K562 treated with DMSO at 1 percent for 24 hours (cell line): Measurements from ENCODE around the gene SLC47A1. TPM values are rescaled to one million over a fixed set of nuclear protein-coding genes. Genes with fewer than 3 reads are reported as not detected.

Experiments used
- total RNA-seq: library from RNA; unstranded; fragments of 300-600 nt; gene quantifications from 2 replicates; pipeline ENCODE4 v1.2.3, GENCODE V29; 2022; ENCODE audit warnings: low read depth; ENCODE audit not compliant: insufficient read depth

Gene SLC47A1, protein sequence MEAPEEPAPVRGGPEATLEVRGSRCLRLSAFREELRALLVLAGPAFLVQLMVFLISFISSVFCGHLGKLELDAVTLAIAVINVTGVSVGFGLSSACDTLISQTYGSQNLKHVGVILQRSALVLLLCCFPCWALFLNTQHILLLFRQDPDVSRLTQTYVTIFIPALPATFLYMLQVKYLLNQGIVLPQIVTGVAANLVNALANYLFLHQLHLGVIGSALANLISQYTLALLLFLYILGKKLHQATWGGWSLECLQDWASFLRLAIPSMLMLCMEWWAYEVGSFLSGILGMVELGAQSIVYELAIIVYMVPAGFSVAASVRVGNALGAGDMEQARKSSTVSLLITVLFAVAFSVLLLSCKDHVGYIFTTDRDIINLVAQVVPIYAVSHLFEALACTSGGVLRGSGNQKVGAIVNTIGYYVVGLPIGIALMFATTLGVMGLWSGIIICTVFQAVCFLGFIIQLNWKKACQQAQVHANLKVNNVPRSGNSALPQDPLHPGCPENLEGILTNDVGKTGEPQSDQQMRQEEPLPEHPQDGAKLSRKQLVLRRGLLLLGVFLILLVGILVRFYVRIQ
- total RNA-seq, result not detected in 2 replicates

GRCh38 chr17:19533718-19534561 is at the start of gene SLC47A1:
Gene SLC47A1 (plus strand): TSS chr17:19533854. CDS start chr17:19533940, 86 bp downstream.

Other genes starting within 250 kb of the SLC47A1 start
- 12.0 and 15.1 TPM in 2 replicates for gene B9D1, start 171.1 kb upstream of the SLC47A1 start, total RNA-seq
- 7.3 and 9.2 TPM in 2 replicates for gene MAPK7, start 155.4 kb upstream of the SLC47A1 start, total RNA-seq
- gene MFAP4, start 146.7 kb upstream of the SLC47A1 start, total RNA-seq, result 0.47 TPM in 1 of 2 replicates, not detected in the other
- not detected in 2 replicates for gene RNF112, start 122.6 kb upstream of the SLC47A1 start, total RNA-seq
- 0.87 and 1.00 TPM in 2 replicates for gene ALDH3A2, start 114.9 kb downstream of the SLC47A1 start, total RNA-seq
- gene SLC47A2, start 182.7 kb downstream of the SLC47A1 start, total RNA-seq, result not detected in 2 replicates
- not detected in 2 replicates for gene ALDH3A1, start 214.4 kb downstream of the SLC47A1 start, total RNA-seq